CD4-positive, alpha-beta T cell (primary cell): ENCODE measurements around the gene TIGD6. TPM values are rescaled to one million over a fixed set of nuclear protein-coding genes. Genes with fewer than 3 reads are reported as not detected.
A peak's percentile ranks its signal among the peaks of the same experiment; 100 is the strongest.

ENCODE experiments used
- ATAC-seq: fragments of 200-7000 bp; cut with Tn5 transposase; one replicate; pipeline ENCODE4 v1.10.0; 2022; ENCODE audit warnings: mild to moderate bottlenecking; ENCODE audit not compliant: poor library complexity
- CTCF ChIA-PET: fragments of 350-600 bp; sonication (Branson Sonifier 250); formaldehyde crosslinking; loops from one replicate; lab custom pipeline; 2021; ENCODE audit warnings: antibody characterized with exemption, inconsistent platforms; lab: Charles Lee
- POLR2A ChIA-PET: fragments of 350-600 bp; sonication (Branson Sonifier 250); formaldehyde crosslinking; loops from one replicate; lab custom pipeline; 2021; ENCODE audit warnings: antibody characterized with exemption, inconsistent platforms; lab: Charles Lee
- DNase-seq, 14 experiments: peaks; one replicate each; pipeline ENCODE4 v3.0.0-alpha.2; 2013 to 2020; ENCODE audit warnings: mixed read lengths in 2 of 14
- H3K27ac ChIP-seq, 2 donors: one replicate each; pipeline versions ENCODE4 v1.5.1 to v1.7.0; 2013; ENCODE audit warnings: low read length in 2 of 2, low read depth in 1 of 2, mild to moderate bottlenecking in 1 of 2
- H3K27me3 ChIP-seq, 2 experiments: 1 replicate in 1 of 2; 2 replicates in 1 of 2; pipeline versions ENCODE4 v1.6.1 to v1.7.0; 2013; ENCODE audit warnings: low read length in 2 of 2, control low read depth in 1 of 2, mild to moderate bottlenecking in 1 of 2, moderate library complexity in 1 of 2; ENCODE audit not compliant: insufficient read depth in 2 of 2, control insufficient read depth in 1 of 2
- H3K36me3 ChIP-seq: one replicate; pipeline ENCODE4 v1.6.1; 2013; ENCODE audit warnings: low read length, control low read depth; ENCODE audit not compliant: insufficient read depth
- H3K4me1 ChIP-seq: one replicate; pipeline ENCODE4 v1.6.1; 2013; ENCODE audit warnings: low read length, control low read depth; ENCODE audit not compliant: insufficient read depth
- H3K4me3 ChIP-seq: one replicate; pipeline ENCODE4 v1.5.1; 2013; ENCODE audit warnings: mild to moderate bottlenecking, low read length, moderate library complexity
- H3K9me3 ChIP-seq, 2 experiments: 1 replicate in 1 of 2; 2 replicates in 1 of 2; pipeline versions ENCODE4 v1.6.1 to v1.7.0; 2013; ENCODE audit warnings: low read length in 2 of 2, mild to moderate bottlenecking in 2 of 2, control low read depth in 1 of 2, moderate library complexity in 1 of 2; ENCODE audit not compliant: control insufficient read depth in 1 of 2, insufficient read depth in 1 of 2
- H3K27ac Mint-ChIP-seq: one replicate; pipeline ENCODE4 v1.8.0; 2020; ENCODE audit warnings: mixed read lengths
- H3K27me3 Mint-ChIP-seq: one replicate; pipeline ENCODE4 v1.8.0; 2021; ENCODE audit warnings: mixed read lengths
- H3K36me3 Mint-ChIP-seq: one replicate; pipeline ENCODE4 v1.8.0; 2021; ENCODE audit warnings: low read depth, mixed read lengths
- H3K4me1 Mint-ChIP-seq: one replicate; pipeline ENCODE4 v1.8.0; 2021; ENCODE audit warnings: low read depth, mixed read lengths
- H3K4me3 Mint-ChIP-seq: one replicate; pipeline ENCODE4 v1.8.0; 2020; ENCODE audit warnings: mild to moderate bottlenecking, mixed read lengths
- H3K9me3 Mint-ChIP-seq: one replicate; pipeline ENCODE4 v1.8.0; 2020; ENCODE audit warnings: mixed read lengths
- CTCF ChIP-seq: fragments of 200-600 bp; IDR thresholded peaks from one replicate; pipeline ENCODE4 v1.8.0; 2022; ENCODE audit warnings: antibody characterized with exemption, mild to moderate bottlenecking
- intact Hi-C, 2 experiments: fragments of 100-400 bp; cut with DNase I in 1 of 2; cut with micrococcal nuclease in 1 of 2; formaldehyde crosslinking; loops; one replicate each; pipeline versions ENCODE4 v1.15.1 to v1.9.0; 2023 to 2025; cut with DNase I, micrococcal nuclease
- total RNA-seq, 174 experiments: library from RNA in 2 of 174; stranded (reverse) in 2 of 174; gene quantifications; one replicate each; pipeline ENCODE4 v1.2.3 and lab custom pipeline; 2021 to 2026

TIGD6 gene
- total RNA-seq, 2 experiments from 2014 or later = 1.0 to 1.4 TPM

DNA sequence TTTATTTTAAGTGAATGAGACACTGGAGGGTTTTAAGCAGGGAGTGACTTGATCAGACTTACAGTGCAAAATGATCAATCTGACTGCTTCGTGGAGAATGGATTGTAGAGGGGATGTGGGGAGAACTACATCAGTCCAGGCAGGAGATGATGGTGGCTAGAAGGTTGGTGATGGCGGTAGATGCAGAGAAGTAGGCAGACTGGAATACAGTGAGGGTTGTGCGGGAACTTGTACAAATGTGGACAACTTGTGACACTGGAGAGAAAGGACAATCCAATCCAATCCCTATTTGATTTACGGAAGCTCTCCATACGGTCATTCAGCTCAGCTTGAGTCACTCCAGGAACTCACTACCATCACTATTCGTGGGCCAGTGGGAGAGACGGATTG, 593 bp downstream of the TIGD6 start:
- no peak for TF ChIP-seq CTCF
- ChIA-PET CTCF (interaction anchor here (1.8 to 3.1 kb wide), 2 partner anchors 9 to 40 kb away, joined by 11 to 14 read pairs; partner anchors contain the start of gene SLC26A2), POLR2A (interaction anchor here (0.9 to 2.6 kb wide), 6 partner anchors 35 to 450 kb away, joined by 3 to 22 read pairs (median 4); partner anchors contain the start of genes CD74 and SLC26A2)
- Histone ChIP-seq H3K36me3 (peaks cover 8% of the 10 kb centered on the region), H3K4me1 (peaks cover 34% of the 10 kb centered on the region), H3K27ac (peak overlapping the region; percentile 72 to 79), H3K9me3 (no peaks in the 10 kb centered on the region), H3K4me3 (peak overlapping the region; percentile 70), H3K27me3 (no peaks in the 10 kb centered on the region)
- Mint-ChIP-seq H3K4me1 (peaks cover 38% of the 10 kb centered on the region), H3K36me3 (peaks cover 36% of the 10 kb centered on the region), H3K27me3 (no peaks in the 10 kb centered on the region), H3K27ac (peak overlapping the region; percentile 95), H3K9me3 (no peaks in the 10 kb centered on the region), H3K4me3 (peak overlapping the region; percentile 91)
- DNase-seq (no peak), ATAC-seq (no peak)
- intact Hi-C loops = loop anchor here (1.0 to 10.0 kb wide), 7 partner anchors 38 to 1615 kb away; partner anchors contain the start of genes SLC26A2 (in 2 of the 2), CSNK1A1 (in 1 of the 2), FBXO38 (in 1 of the 2) and TCOF1 (in 1 of the 2)

GRCh38 chr5:149999359-149999758, 1.1 kb downstream of the TIGD6 start:
- Mint-ChIP-seq H3K4me1 (peaks cover 38% of the 10 kb centered on the region), H3K4me3 (peak overlapping the region; percentile 91), H3K36me3 (peaks cover 32% of the 10 kb centered on the region), H3K9me3 (no peaks in the 10 kb centered on the region), H3K27me3 (no peaks in the 10 kb centered on the region), H3K27ac (peak overlapping the region; percentile 95)
- Histone ChIP-seq H3K27ac (peak overlapping the region in 1 of 2 donors; percentile 72), H3K4me3 (no peak overlapping the region), H3K4me1 (peaks cover 34% of the 10 kb centered on the region), H3K36me3 (peaks cover 3% of the 10 kb centered on the region), H3K9me3 (no peaks in the 10 kb centered on the region), H3K27me3 (no peaks in the 10 kb centered on the region)
- DNase-seq (no peak), ATAC-seq (no peak)
- POLR2A ChIA-PET = interaction anchor here (1.5 to 2.6 kb wide), 2 partner anchors 35 to 39 kb away, joined by 4 to 22 read pairs; partner anchors contain the start of gene SLC26A2
- CTCF ChIA-PET = interaction anchor here (3.1 kb wide), 1 partner anchor 8 kb away, joined by 14 read pairs; no protein-coding TSS in a partner anchor
- intact Hi-C loops = loop anchor here in 1 of 2 experiments (5.0 to 10.0 kb wide), 3 partner anchors 355 to 1615 kb away; partner anchors contain the start of genes FBXO38 and TCOF1
- TF ChIP-seq CTCF = no peak

GRCh38 chr5:149998281-149998680, 2.2 kb downstream of the TIGD6 start:
- no peaks in the 10 kb centered on the region for H3K27me3 Mint-ChIP-seq
- intact Hi-C loops = loop anchor here in 1 of 2 experiments (5.0 to 10.0 kb wide), 3 partner anchors 357 to 1613 kb away; partner anchors contain the start of genes FBXO38 and TCOF1
- TF ChIP-seq CTCF = no peak
- H3K27ac Mint-ChIP-seq = peak overlapping the region; percentile 95
- Histone ChIP-seq H3K4me3 (no peak overlapping the region), H3K9me3 (no peaks in the 10 kb centered on the region), H3K27ac (no peak overlapping the region), H3K36me3 (no peaks in the 10 kb centered on the region), H3K4me1 (peaks cover 34% of the 10 kb centered on the region), H3K27me3 (no peaks in the 10 kb centered on the region)
- CTCF ChIA-PET = interaction anchor here (3.1 kb wide), 1 partner anchor 7 kb away, joined by 14 read pairs; no protein-coding TSS in a partner anchor
- POLR2A ChIA-PET = no interaction called here
- H3K4me3 Mint-ChIP-seq = peak overlapping the region; percentile 91
- H3K4me1 Mint-ChIP-seq = peaks cover 37% of the 10 kb centered on the region
- no peaks in the 10 kb centered on the region for H3K9me3 Mint-ChIP-seq
- DNase-seq = no peak
- peaks cover 23% of the 10 kb centered on the region for H3K36me3 Mint-ChIP-seq
- no peak for ATAC-seq
